Retinal pigment epithelial cell (primary cell): ENCODE data around the gene FAF1.

Source experiments
- DNase-seq: peaks from one replicate; pipeline ENCODE4 v3.0.0-alpha.2; 2010; ENCODE audit warnings: low read depth
- H3K4me3 ChIP-seq: 2 replicates; pipeline ENCODE4 v1.5.1; 2011; ENCODE audit warnings: mild to moderate bottlenecking, low read length, control low read depth, moderate library complexity
- CTCF ChIP-seq: conservative IDR thresholded peaks from 2 replicates; pipeline ENCODE4 v1.5.1; 2011; ENCODE audit warnings: low read depth, low read length, control low read depth, inconsistent platforms

The FAF1 gene

GRCh38 chr1:50633465-50633864 lies 326.6 kb downstream of the FAF1 start:
- no peak for DNase-seq
- TF ChIP-seq CTCF: no peak
- H3K4me3 ChIP-seq: no peak overlapping the region

- no peak for DNase-seq
- no peak for TF ChIP-seq CTCF
- no peak overlapping the region for H3K4me3 ChIP-seq
Observed at GRCh38 chr1:50631161-50631560, 328.9 kb downstream of the FAF1 start.

- DNase-seq: no peak
- TF ChIP-seq CTCF: no peak
- H3K4me3 ChIP-seq: no peak overlapping the region
Observed at GRCh38 chr1:50622259-50622658, 337.8 kb downstream of the FAF1 start.

- no peak for DNase-seq
- no peak overlapping the region for H3K4me3 ChIP-seq
- TF ChIP-seq CTCF: peak; percentile 71
Observed at GRCh38 chr1:50620680-50621329, 339.3 kb downstream of the FAF1 start.

- no peak for TF ChIP-seq CTCF
- no peak overlapping the region for H3K4me3 ChIP-seq
- DNase-seq: no peak
Observed at GRCh38 chr1:50615036-50615750, 344.9 kb downstream of the FAF1 start.

- no peak for TF ChIP-seq CTCF
- DNase-seq: no peak
- H3K4me3 ChIP-seq: no peak overlapping the region
Observed at GRCh38 chr1:50611675-50612074, 348.4 kb downstream of the FAF1 start.

- H3K4me3 ChIP-seq: no peak overlapping the region
- no peak for DNase-seq
- no peak for TF ChIP-seq CTCF
Observed at GRCh38 chr1:50610563-50610962, 349.5 kb downstream of the FAF1 start.
